Neural progenitor cell (in vitro differentiated cells): ENCODE results near the gene TMEM106C. TPM values are rescaled to one million over a fixed set of nuclear protein-coding genes. Genes with fewer than 3 reads are reported as not detected.

ENCODE experiments used
- DNase-seq: peaks from one replicate; pipeline ENCODE4 v3.0.0-alpha.2; 2016; ENCODE audit warnings: low spot score
- H2AFZ ChIP-seq: fragments of 200-600 bp; sonication (generic); replicated peaks from 2 replicates; pipeline ENCODE4 v1.6.1; 2016; ENCODE audit warnings: antibody characterized with exemption
- H3F3A ChIP-seq: fragments of 200-600 bp; sonication (generic); 2 replicates; pipeline ENCODE4 v1.6.1; 2016; ENCODE audit warnings: antibody characterized with exemption, low read depth
- H3K27ac ChIP-seq: fragments of 200-600 bp; sonication (generic); 2 replicates; pipeline ENCODE4 v1.5.1; 2016; ENCODE audit warnings: mild to moderate bottlenecking
- H3K27me3 ChIP-seq: fragments of 200-600 bp; sonication (generic); 2 replicates; pipeline ENCODE4 v1.6.1; 2016; ENCODE audit warnings: mild to moderate bottlenecking, moderate library complexity
- H3K36me3 ChIP-seq: fragments of 200-600 bp; sonication (generic); 2 replicates; pipeline ENCODE4 v1.5.1; 2016
- H3K4me1 ChIP-seq: fragments of 200-600 bp; sonication (generic); 2 replicates; pipeline ENCODE4 v1.6.1; 2016; ENCODE audit warnings: mixed run types
- H3K4me2 ChIP-seq: fragments of 200-600 bp; sonication (generic); 2 replicates; pipeline ENCODE4 v1.6.1; 2016
- H3K4me3 ChIP-seq: fragments of 200-600 bp; sonication (generic); 2 replicates; pipeline ENCODE4 v1.5.1; 2016
- H3K79me2 ChIP-seq: fragments of 200-600 bp; sonication (generic); 2 replicates; pipeline ENCODE4 v1.6.1; 2016; ENCODE audit warnings: low read depth
- H3K9ac ChIP-seq: fragments of 200-600 bp; sonication (generic); 2 replicates; pipeline ENCODE4 v1.6.1; 2016
- H3K9me3 ChIP-seq: fragments of 200-600 bp; sonication (generic); 2 replicates; pipeline ENCODE4 v1.5.1; 2016; ENCODE audit warnings: low read depth
- H4K20me1 ChIP-seq: fragments of 200-600 bp; sonication (generic); 2 replicates; pipeline ENCODE4 v1.6.1; 2016; ENCODE audit warnings: low read depth
- H3K27ac Mint-ChIP-seq: 3 replicates; pipeline ENCODE4 v1.8.0; 2021; ENCODE audit warnings: mixed read lengths
- H3K27me3 Mint-ChIP-seq: 2 replicates; pipeline ENCODE4 v1.8.0; 2022; ENCODE audit warnings: low read depth, mild to moderate bottlenecking, inconsistent platforms, moderate library complexity, mixed read lengths; ENCODE audit not compliant: insufficient read depth
- H3K36me3 Mint-ChIP-seq: 3 replicates; pipeline ENCODE4 v1.8.0; 2021; ENCODE audit warnings: mixed read lengths
- H3K4me1 Mint-ChIP-seq: 3 replicates; pipeline ENCODE4 v1.8.0; 2021; ENCODE audit warnings: mixed read lengths
- H3K4me3 Mint-ChIP-seq: 3 replicates; pipeline ENCODE4 v1.8.0; 2021; ENCODE audit warnings: mild to moderate bottlenecking, moderate library complexity, mixed read lengths
- H3K9me3 Mint-ChIP-seq: 3 replicates; pipeline ENCODE4 v1.8.0; 2020; ENCODE audit warnings: mixed read lengths
- CTCF ChIP-seq: fragments of 200-600 bp; sonication (generic); IDR thresholded peaks from 2 replicates; pipeline ENCODE4 v1.5.1; 2017; ENCODE audit warnings: antibody characterized with exemption, mild to moderate bottlenecking
- EZH2 ChIP-seq: fragments of 200-600 bp; sonication (generic); IDR thresholded peaks from 2 replicates; pipeline ENCODE4 v1.6.1; 2017; ENCODE audit warnings: antibody characterized with exemption, mild to moderate bottlenecking, moderate library complexity
- EZH2phosphoT487 ChIP-seq: fragments of 200-600 bp; sonication (generic); IDR thresholded peaks from 2 replicates; pipeline ENCODE4 v1.6.1; 2017; ENCODE audit warnings: antibody characterized with exemption
- total RNA-seq: library from RNA; depleted of rRNA; stranded (reverse); fragments of >200 nt; gene quantifications from 2 replicates; pipeline ENCODE4 v1.2.3, GENCODE V29; 2015; ENCODE audit warnings: low replicate concordance

The TMEM106C gene
- total RNA-seq, 1 donor from 2014 or later, result 87.5 TPM

- Histone ChIP-seq H3K4me3 (no peak overlapping the region), H3K9me3 (no peaks in the 10 kb centered on the region), H2AFZ (no peak overlapping the region), H3K4me2 (no peak overlapping the region), H3K36me3 (no peaks in the 10 kb centered on the region), H3K9ac (no peak overlapping the region), H3K79me2 (no peaks in the 10 kb centered on the region), H3K27me3 (no peaks in the 10 kb centered on the region), H3K27ac (no peak overlapping the region), H4K20me1 (no peaks in the 10 kb centered on the region), H3K4me1 (no peaks in the 10 kb centered on the region), H3F3A (no peaks in the 10 kb centered on the region)
- TF ChIP-seq EZH2, result no peak
- H3K27ac Mint-ChIP-seq, result no peak overlapping the region
- H3K27me3 Mint-ChIP-seq, result peaks cover 3% of the 10 kb centered on the region
- H3K9me3 Mint-ChIP-seq, result no peaks in the 10 kb centered on the region
- no peaks in the 10 kb centered on the region for H3K4me1 Mint-ChIP-seq
- H3K4me3 Mint-ChIP-seq, result no peak overlapping the region
- no peak for DNase-seq
- no peaks in the 10 kb centered on the region for H3K36me3 Mint-ChIP-seq
Observed at GRCh38 chr12:47935184-47935583, 28.2 kb upstream of the TMEM106C start.

GRCh38 chr12:47938093-47938492 is 25.3 kb upstream of the TMEM106C start:
- TF ChIP-seq CTCF, result no peak
- TF ChIP-seq EZH2, result no peak
- no peak for TF ChIP-seq EZH2phosphoT487
- Histone ChIP-seq H3F3A (no peaks in the 10 kb centered on the region), H3K9me3 (no peaks in the 10 kb centered on the region), H3K4me2 (no peak overlapping the region), H3K4me1 (no peaks in the 10 kb centered on the region), H3K36me3 (no peaks in the 10 kb centered on the region), H3K79me2 (no peaks in the 10 kb centered on the region), H3K9ac (no peak overlapping the region), H3K4me3 (no peak overlapping the region), H2AFZ (no peak overlapping the region), H3K27me3 (peaks cover 8% of the 10 kb centered on the region), H3K27ac (no peak overlapping the region), H4K20me1 (no peaks in the 10 kb centered on the region)
- H3K9me3 Mint-ChIP-seq, result no peaks in the 10 kb centered on the region
- no peak overlapping the region for H3K4me3 Mint-ChIP-seq
- peaks cover 9% of the 10 kb centered on the region for H3K4me1 Mint-ChIP-seq
- DNase-seq, result no peak
- H3K27ac Mint-ChIP-seq, result no peak overlapping the region
- no peaks in the 10 kb centered on the region for H3K36me3 Mint-ChIP-seq
- H3K27me3 Mint-ChIP-seq, result peaks cover 4% of the 10 kb centered on the region

GRCh38 chr12:47938594-47938993 is 24.8 kb upstream of the TMEM106C start:
- H3K4me1 Mint-ChIP-seq, result peaks cover 9% of the 10 kb centered on the region
- H3K27me3 ChIP-seq, result peaks cover 8% of the 10 kb centered on the region
- no peaks in the 10 kb centered on the region for H3K4me1 ChIP-seq
- H3K36me3 Mint-ChIP-seq, result no peaks in the 10 kb centered on the region
- no peak overlapping the region for H3K4me3 ChIP-seq
- no peak for TF ChIP-seq EZH2phosphoT487
- no peak for TF ChIP-seq CTCF
- no peak for TF ChIP-seq EZH2
- H3K36me3 ChIP-seq, result no peaks in the 10 kb centered on the region
- no peaks in the 10 kb centered on the region for H3K9me3 Mint-ChIP-seq
- no peak overlapping the region for H3K27ac ChIP-seq
- no peak overlapping the region for H3K4me3 Mint-ChIP-seq
- H4K20me1 ChIP-seq, result no peaks in the 10 kb centered on the region
- H3K4me2 ChIP-seq, result no peak overlapping the region
- H3K27ac Mint-ChIP-seq, result no peak overlapping the region
- H3K9ac ChIP-seq, result no peak overlapping the region
- H3K79me2 ChIP-seq, result no peaks in the 10 kb centered on the region
- H3K9me3 ChIP-seq, result no peaks in the 10 kb centered on the region
- no peak for DNase-seq
- H2AFZ ChIP-seq, result no peak overlapping the region
- peaks cover 4% of the 10 kb centered on the region for H3K27me3 Mint-ChIP-seq
- no peaks in the 10 kb centered on the region for H3F3A ChIP-seq

- no peak for DNase-seq
- Histone ChIP-seq H3K9me3 (no peaks in the 10 kb centered on the region), H3K27me3 (peaks cover 8% of the 10 kb centered on the region), H4K20me1 (no peaks in the 10 kb centered on the region), H3K4me3 (no peak overlapping the region), H3K9ac (no peak overlapping the region), H3K36me3 (no peaks in the 10 kb centered on the region), H2AFZ (no peak overlapping the region), H3F3A (no peaks in the 10 kb centered on the region), H3K27ac (no peak overlapping the region), H3K79me2 (no peaks in the 10 kb centered on the region), H3K4me1 (no peaks in the 10 kb centered on the region), H3K4me2 (no peak overlapping the region)
- Mint-ChIP-seq H3K9me3 (no peaks in the 10 kb centered on the region), H3K4me3 (no peak overlapping the region), H3K36me3 (no peaks in the 10 kb centered on the region), H3K4me1 (peaks cover 9% of the 10 kb centered on the region), H3K27me3 (peaks cover 4% of the 10 kb centered on the region), H3K27ac (no peak overlapping the region)
- TF ChIP-seq EZH2 (no peak), CTCF (no peak), EZH2phosphoT487 (no peak)
Observed at GRCh38 chr12:47939009-47939601, 24.3 kb upstream of the TMEM106C start.
